Kidney epithelial cell (primary cell): Measurements from ENCODE around the gene GRID1. TPM values are rescaled to one million over a fixed set of nuclear protein-coding genes. Genes with fewer than 3 reads are reported as not detected.

ENCODE experiments used
- DNase-seq: peaks from one replicate; pipeline ENCODE4 v3.0.0-alpha.2; 2010; ENCODE audit warnings: low read depth
- H3K27me3 ChIP-seq: 2 replicates; pipeline ENCODE4 v1.6.0; 2011; ENCODE audit warnings: low read length; ENCODE audit not compliant: control insufficient read depth, insufficient read depth
- H3K36me3 ChIP-seq: 2 replicates; pipeline ENCODE4 v1.5.1; 2011; ENCODE audit warnings: low read length; ENCODE audit not compliant: control insufficient read depth, insufficient read depth
- H3K4me3 ChIP-seq: 2 replicates; pipeline ENCODE4 v1.5.1; 2011; ENCODE audit warnings: low read depth, mild to moderate bottlenecking, control low read depth, low read length
- CTCF ChIP-seq: IDR thresholded peaks from 2 replicates; pipeline ENCODE4 v1.5.1; 2011; ENCODE audit warnings: mild to moderate bottlenecking, moderate library complexity, low read length, control low read depth, inconsistent platforms; ENCODE audit not compliant: insufficient read depth, poor library complexity, severe bottlenecking
- total RNA-seq: library from RNA; depleted of rRNA; stranded (reverse); fragments of >200 nt; gene quantifications from 2 replicates; pipeline ENCODE4 v1.2.3, GENCODE V29; 2015

GRID1 gene
- total RNA-seq, 1 donor from 2014 or later = 0.33 TPM

GRCh38 chr10:85993140-85993539, 373.5 kb downstream of the GRID1 start:
- no peak for DNase-seq
- Histone ChIP-seq H3K36me3 (no peaks in the 10 kb centered on the region), H3K27me3 (no peaks in the 10 kb centered on the region), H3K4me3 (no peak overlapping the region)
- no peak for TF ChIP-seq CTCF

GRCh38 chr10:85992324-85992723, 374.3 kb downstream of the GRID1 start:
- Histone ChIP-seq H3K4me3 (no peak overlapping the region), H3K27me3 (no peaks in the 10 kb centered on the region), H3K36me3 (no peaks in the 10 kb centered on the region)
- TF ChIP-seq CTCF = no peak
- DNase-seq = no peak

GRCh38 chr10:85986777-85987176, 379.8 kb downstream of the GRID1 start:
- Histone ChIP-seq H3K4me3 (no peak overlapping the region), H3K36me3 (no peaks in the 10 kb centered on the region), H3K27me3 (no peaks in the 10 kb centered on the region)
- DNase-seq = no peak
- TF ChIP-seq CTCF = no peak

- Histone ChIP-seq H3K4me3 (no peak overlapping the region), H3K36me3 (no peaks in the 10 kb centered on the region), H3K27me3 (no peaks in the 10 kb centered on the region)
- TF ChIP-seq CTCF = no peak
- DNase-seq = no peak
These were observed 383.5 kb downstream of the GRID1 start for GRCh38 chr10:85983051-85983450.

GRCh38 chr10:85979598-85979997, 387.0 kb downstream of the GRID1 start:
- Histone ChIP-seq H3K27me3 (no peaks in the 10 kb centered on the region), H3K4me3 (no peak overlapping the region), H3K36me3 (no peaks in the 10 kb centered on the region)
- no peak for TF ChIP-seq CTCF
- no peak for DNase-seq

GRCh38 chr10:85978566-85979358, 387.8 kb downstream of the GRID1 start:
- Histone ChIP-seq H3K4me3 (no peak overlapping the region), H3K36me3 (no peaks in the 10 kb centered on the region), H3K27me3 (no peaks in the 10 kb centered on the region)
- no peak for TF ChIP-seq CTCF
- no peak for DNase-seq
